ENCODE data around the gene DUSP10.

DUSP10 gene

DNA sequence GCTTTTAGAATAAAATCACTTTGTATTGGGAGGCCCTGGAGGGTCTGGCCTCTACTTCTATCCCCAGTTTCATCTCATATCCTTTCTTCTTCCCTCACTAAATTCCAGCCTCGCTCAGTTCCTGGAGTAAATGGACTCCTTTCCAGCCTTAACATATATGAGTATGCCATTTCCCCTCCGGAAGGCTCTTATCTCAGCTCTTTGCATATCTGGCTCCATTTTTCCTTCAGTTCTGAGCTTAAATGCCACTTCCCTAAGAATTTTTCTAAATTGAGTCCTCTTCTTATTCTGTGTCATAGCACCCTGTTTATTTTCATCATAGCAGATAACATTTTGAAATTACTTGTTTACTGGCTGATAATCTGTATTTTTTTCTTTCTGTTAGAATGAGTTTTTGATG, 20.2 kb upstream of the DUSP10 start:
- DNase-seq: no peak

DNA sequence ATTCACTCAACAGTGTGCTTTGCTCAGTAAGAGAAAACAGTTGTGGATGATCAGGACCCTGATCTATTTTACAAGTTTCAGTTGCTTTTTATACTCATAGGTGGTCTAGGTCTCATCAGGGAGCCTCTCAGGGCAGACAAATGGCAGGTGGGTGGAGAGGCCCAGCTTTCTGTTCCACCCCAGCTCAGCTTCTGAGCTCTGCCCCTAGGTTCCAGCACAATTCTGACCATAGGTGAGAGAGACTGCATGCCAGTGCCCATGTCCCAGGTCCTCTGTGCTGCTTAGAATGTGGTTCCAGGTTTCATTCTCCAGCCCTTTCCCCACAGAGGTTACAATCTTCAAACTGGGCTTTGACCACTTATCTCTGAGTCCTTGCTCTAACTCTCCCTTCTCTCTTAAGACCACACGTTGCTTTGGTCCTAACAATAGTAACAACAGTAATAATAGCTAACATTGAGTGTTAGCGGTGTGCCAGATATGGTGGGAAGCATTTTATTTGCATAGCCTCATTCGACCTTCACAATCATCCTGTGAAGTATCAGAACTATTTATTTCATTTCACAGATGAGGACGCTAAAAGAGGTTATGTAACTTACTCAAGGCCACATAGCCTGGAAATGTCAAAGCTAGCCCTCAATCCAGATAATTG, 19.6 kb upstream of the DUSP10 start:
- DNase-seq: no peak

DNA sequence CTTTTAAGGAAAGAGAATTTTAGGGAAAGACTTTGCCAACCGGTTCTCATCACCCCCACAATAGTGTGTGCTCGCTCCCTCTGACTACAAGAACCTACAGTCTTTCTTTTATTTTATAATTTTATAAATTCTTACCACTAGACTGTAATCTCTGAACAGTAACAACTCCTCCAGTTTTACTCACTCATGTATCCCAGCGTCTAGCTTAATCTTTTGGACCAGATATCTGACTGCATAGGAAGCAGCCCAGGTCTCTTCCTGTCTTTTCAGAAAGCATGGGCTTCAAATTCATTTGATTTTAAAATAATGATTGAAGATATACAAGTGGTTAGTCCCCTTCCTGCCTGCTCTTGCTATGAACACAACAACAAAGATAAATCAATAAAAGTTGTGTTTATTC, 19.0 kb upstream of the DUSP10 start:
- DNase-seq: no peak

DNA sequence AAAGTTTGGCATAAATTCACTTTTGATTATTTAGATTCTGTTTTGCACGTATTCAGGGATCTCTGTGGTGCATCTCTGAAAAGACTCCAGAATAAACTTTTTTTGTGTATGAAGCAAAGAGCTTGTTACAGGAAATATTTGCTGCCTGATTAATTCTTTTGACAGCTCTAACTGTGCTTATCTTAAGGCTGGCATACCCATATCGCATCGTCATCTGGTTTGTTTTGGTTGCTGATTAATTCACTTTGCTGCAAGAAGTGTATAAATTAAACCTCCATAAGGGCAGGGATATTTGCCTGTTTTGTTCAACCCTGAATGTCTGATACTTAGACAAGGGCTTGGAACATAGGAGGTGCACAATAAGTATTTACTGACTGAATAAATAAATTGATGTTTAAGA, 17.5 kb upstream of the DUSP10 start:
- no peak for DNase-seq

DNA sequence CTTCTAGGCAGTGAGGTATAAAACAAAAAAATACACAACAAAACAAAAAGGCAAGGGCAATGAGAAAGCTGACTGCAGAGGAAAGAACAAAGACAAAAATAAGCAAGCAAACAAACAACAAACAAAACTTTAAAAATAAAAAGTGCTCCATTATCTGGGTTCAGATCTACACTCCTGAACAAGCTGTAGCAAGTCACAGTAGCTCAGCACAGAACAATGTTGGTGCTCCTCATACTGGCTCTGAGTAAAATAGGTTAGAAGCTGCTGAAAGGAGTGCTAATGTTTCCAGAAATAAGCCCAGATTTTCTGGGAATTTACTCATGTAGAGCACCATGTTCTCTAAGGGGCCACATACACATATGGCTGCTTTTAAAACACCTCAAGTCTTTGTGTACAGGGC, 16.6 kb upstream of the DUSP10 start:
- DNase-seq: no peak

DNA sequence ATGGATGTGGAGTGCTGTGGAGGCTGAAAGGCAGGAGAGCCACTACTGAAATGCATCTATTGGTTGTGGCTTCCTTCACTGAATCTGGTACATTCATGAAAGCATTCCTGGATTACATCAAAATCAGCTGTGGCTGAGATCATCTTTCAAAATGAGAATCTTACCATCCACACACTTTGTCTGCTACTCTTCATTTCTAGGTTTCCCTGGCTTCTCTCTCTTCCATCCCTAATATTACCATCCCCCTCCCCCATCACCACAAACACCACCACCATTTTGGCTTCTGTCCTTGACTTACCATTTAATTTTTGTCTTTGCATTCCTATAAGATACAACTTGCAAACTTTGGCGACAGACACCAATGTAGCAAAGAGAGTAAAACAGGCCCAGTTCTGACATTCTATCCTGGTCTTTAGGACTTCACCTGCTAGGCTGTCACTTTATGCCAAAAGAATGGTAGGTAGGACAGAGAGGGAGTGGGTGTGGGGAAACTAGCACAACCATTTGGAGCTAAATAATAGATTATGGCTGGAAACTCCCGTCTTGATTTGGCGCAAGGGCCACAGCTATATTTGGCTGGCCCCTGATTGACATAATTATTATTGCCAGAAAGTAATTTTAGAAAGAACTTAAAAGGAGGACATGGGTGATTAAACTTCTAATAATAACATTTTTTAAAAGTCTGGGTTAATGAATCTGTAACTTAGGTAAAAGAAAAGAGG, 15.1 kb upstream of the DUSP10 start:
- no peak for DNase-seq

DNA sequence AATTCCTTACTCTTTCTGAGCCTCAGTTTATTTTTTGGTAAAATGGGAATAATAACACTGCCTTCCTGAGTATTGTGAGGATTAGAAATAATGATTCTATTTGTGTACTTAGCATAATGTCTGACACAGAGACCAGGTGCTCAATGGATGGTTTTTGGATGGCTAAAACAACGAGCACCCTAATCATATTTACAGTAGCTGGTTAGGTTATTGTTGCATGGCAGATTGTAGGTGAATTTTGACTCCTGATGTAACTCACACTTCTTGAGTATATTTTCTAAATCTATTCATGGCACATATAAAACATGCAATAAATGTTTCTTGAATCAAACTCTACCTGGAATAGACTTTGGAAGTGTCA, 11.9 kb upstream of the DUSP10 start:
- DNase-seq: no peak

DNA sequence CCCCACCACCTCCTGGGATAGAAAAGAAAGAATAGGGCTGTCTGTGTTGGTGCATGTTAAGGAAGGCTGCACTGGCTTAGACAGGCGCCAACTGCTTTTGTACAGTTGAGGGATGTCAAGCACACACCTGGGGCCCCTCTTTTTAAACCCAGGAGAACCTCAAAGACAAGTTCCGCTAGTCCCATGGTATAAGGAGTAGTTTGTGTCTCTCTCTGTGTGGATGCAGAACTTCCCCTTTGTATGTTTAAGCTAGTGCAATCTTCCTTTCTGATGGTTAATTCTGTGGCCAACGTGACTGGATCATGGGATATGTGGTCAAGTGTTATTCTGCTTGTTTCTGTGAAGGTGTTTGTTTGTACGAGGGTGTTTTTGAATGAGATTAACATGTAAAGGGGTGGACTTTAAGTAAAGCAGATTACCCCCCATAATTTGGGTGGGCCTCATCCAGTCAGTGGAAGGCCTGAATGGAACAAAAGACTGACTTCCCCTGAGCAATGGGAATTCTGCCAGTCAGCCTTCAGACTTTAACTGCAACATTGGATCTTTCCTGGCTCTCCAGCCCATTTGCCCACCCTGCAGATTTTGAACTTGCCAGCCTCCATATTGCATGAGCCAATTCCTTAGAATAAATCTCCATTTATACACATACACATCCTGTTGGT, 9.5 kb upstream of the DUSP10 start:
- DNase-seq: no peak

DNA sequence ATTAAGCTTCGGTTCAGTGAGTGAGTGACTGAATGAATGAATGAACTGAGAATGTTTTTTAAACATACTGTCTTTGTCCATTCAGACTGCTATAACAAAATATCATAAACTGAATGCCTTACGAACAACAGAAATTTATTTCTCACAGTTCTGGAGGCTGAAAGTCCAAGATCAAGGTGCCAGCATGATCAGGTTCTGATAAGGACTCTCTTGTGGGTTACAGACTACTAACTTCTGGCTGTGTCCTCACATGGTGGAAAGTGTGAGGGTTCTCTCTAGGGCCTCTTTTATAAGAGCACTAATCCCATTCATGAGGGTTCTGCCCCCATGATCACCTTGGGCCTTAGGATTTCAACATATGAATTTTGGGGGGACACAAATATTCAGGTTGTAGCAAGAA, 7.1 kb upstream of the DUSP10 start:
- no peak for DNase-seq

DNA sequence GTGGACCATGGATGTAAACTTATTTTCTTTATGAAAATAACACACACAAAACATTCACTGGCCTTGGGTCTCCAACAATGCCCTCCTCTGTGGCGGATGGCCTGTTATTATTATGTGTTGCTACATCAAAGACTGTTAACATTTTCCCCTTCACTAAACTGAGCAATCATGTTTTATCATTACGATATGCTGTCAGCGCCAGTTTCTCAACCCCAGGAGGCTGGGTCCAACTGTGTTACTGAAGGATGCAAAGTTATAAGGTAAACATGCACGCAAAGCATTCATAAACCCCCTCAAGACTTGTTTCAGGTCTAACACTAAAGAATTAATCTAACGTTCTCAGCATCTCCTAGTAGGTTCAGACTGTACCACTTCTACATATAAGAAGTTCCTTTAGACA, 6.0 kb upstream of the DUSP10 start:
- no peak for DNase-seq

DNA sequence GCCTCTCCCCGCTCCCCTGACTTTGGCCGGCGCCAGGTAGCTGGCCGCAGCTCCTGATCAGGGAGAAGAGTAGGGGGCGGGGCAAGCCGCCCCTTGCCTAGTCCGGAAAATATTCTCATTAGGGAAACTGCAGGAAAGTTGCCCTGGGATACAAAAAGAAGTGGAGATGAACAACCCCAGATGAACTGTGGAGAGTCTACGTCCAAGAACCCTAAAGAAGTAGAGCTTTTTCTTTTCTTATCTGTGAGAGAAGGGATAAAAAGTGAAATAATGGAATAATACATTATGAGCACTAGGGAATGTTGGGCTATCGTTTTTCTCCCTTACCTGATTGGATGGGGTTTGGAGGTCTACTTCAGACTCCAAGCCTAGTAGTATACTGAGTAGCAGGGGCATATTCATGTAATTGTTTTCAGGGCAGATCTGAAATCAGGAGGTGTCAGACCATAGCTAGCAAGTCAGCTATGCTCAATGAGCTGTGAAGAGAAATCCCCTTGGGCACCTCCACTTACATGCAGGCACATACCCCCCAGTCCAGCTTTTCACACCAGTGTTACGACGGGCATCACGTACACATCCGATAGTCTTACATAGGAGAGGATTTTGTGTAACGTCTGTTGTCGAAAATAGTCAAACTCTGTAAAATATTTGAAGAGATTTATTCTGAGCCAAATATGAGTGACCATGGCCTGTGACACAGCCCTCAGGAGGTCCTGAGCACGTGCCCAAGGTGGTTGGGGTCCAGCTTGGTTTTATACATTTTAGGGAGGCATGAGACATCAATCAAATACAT, 1.7 kb upstream of the DUSP10 start:
- no peak for DNase-seq

DNA sequence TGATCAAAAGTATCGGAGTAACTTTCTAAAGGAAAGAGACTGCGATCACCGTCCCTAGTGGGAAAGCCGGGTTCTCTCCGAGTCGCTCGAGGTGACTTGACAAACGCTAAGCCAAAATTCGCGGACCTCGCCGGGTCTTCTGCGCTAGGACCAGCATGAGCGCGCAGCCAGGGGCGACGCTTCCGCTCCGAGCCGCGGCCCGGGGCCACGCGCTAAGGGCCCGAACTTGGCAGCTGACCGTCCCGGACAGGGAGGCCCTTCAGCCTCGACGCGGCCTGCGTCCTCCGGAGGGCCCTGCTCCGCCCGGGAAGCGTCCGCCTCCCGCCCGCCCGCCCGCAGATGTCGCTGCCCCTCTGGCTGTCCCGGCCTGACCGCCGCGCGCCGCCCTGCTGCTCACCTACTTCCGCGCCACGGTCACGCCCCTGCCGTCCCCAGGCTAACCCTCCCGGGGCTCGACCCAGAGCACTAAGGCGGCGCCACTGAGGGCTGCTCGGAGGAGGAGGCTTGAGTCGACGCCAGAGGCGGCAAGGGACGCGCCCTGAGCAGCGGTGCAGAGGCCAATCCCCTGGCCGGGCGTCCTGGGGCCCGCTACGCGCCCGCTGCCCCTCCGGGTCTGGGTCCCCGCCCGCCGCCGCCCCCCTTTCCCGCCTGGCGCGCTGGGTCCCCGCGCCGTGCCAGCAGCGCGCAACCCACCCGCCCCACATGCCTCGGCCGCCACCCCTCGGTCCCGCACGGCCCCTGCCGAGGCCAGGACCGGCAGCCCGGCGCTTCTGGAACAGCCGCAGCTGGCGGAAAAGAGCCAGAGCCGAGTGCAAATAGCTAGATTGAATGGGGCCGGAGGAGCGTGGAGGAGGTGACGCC, 896 bp upstream of the DUSP10 start:
- DNase-seq: peak; percentile 62

DNA sequence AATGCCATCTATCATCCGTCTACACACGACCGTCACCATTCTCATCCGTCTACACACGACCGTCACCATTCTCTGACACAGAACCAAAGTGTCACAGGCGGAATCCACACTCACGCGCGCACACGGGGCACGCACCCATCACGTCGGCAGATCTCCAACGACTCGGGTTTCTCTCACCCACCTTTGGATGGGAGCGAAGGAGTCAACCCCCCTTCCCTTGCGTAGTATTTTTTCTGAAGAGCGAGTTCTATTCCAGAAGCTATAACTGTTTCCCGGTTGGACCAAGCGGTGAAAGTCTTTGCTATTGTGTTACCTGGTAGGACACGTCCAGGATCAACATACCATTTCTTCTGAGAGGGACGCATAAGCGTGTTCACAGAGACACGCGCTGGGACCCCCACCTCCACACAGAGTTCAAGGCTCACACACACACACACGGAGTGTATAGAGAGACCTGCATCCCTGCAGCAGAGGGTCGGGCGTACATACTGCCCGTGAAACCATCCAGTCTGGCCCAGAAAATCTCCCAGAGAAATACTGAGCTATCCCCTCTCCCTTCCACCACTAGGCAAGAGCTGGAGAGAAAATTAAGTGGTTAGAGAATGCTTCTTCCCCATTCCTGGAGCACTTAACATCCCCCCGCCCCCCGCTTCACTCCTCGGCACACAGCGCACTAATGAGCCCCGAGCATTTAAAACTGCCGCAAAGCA, 741 bp downstream of the DUSP10 start:
- DNase-seq: no peak

DNA sequence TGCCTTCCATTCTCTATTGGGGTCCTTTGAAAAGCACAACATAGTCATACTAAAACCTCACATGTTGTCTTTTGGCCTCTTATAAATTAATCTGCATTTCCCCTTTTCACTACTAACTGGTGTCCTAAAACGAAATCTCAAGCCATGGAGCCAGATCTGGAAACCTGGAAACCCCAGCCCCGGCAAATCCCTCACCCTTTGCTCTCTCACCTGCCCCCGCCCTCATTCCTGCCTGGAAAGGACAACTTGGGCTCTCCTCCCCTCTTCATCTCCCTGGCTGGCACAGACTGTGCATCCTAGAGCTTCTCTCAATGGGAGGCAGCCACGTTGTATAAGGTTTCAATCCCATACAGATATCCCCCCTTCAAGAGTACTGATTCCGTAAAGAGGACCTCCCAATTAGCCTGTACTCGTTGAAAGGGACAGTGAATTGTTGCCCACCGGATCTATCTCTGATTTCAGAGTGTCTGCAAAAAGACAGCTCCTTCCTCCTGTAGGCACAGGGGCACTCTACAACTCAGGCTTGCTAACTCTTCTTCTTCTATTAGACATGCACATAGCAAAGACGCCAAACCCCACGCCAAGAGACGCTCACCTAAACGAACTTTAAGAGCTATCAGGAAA, 1.4 kb downstream of the DUSP10 start:
- no peak for DNase-seq

DNA sequence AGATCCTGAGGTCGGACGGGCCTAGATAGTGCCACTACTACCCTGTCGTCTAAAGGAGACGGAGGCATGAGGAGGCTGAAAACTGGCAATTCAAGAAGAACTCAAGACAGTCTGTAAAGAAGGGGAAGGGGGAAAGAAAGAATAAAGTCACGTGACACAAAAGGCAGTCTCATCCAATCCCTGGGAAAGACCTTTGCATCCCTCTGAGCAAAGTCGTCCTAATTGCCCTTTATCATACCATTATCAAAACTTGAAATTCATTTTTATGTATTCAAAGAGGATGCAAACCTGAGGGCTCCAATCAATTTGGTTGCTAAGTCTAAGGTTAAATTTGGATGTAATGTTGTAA, 2.2 kb downstream of the DUSP10 start:
- no peak for DNase-seq

DNA sequence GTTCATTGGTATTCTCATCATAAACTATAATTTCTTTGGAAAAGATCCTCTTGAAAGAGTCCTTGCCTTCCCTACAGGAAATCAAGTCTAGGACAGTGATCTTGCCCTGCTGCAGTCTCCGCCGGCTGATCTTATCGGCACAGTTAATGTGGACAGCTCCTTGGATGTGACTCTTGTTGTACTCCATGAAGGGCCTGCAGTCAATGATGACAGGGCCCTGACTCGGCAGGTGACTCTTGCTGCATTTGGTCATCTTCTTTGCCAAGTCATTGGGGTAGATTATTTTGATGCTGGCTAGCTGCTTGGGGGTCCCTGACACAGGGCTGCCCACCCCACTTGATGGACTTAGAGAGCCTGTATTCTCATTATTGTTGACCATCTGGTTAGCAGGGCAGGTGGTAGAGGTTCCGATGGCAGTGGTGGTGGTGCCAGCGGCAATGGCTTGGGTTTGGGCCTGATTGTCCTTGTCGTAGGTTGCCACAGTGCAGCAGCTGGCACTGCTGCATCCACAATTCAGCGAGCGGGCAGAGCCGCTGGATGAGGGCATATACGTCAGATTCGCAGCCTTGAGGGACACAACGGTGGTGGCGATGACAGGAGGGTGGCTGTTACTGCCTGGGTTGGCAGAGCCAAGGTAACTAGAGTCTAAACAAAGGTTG, 2.7 kb downstream of the DUSP10 start:
- DNase-seq: no peak

DNA sequence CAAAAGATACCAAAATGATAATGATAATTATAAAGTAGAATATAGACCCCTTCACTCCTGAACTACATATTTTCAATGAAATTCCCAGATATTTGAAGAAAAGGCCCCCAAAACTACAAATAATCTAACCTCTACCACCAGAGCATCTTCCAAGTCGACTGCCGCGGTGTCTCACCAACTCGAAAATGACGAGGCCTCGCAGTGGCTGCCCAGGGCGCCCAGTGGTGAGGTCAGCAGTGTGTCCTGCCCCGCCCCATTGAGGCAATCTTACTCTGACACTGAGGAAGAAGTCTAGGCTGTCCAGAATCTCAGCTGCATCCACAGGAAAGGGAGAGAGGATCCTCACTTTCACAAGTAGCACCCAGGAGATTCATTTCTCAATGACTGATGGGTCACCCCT, 5.2 kb downstream of the DUSP10 start:
- DNase-seq: no peak

DNA sequence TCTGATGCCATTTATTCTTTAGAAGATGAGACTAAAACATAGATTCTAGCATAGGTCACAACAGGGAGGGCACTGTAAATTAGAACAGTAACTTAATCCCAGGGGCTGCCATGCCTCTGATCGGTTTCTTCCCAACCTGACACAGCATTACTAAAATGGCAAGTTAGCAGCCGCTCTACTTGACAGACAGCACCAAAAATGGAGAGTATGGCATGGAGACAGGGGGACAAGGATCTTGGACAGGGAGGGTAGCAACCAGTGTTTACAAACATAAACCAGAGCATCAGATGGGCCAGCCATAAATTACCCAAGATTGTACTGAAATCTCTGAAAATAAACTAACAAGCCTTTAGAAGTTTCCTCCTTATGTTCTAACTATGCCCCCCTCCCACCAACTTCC, 5.9 kb downstream of the DUSP10 start:
- DNase-seq: no peak

DNA sequence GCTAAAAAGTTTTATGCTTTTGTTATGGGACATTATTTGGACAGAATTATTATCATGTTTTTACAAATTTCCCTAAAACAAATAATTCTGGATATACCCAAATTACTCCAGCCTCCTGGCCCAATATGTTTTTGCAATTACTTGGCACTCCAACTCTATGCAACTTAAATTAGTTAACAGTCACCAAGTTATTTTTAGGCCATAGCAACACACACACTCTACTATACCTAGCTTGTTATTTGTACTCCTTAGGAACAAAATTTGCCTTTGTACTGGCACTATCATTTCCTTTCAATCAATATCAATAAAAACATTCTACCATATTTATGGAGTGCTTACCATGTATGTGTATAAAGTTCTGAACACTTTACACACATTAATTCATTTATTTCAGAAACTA, 7.7 kb downstream of the DUSP10 start:
- no peak for DNase-seq

DNA sequence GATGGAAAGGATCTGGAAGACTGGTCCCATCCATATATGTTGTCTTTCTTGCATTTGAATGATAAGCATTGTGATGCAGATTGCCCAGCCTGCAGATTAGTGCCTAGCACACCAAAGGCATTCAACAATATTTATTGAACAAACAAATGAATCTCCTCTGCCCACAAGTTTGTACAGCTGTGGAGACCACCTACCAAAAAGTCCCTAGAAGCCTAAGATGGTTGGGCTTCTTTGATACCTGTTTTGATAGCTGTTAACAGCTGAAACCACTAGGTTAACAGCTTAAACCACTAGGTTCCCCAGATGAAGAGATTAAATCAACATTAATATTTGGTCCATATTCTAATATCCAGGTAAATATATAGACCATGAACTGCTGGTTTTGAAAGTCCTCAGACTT, 9.8 kb downstream of the DUSP10 start:
- DNase-seq: no peak

DNA sequence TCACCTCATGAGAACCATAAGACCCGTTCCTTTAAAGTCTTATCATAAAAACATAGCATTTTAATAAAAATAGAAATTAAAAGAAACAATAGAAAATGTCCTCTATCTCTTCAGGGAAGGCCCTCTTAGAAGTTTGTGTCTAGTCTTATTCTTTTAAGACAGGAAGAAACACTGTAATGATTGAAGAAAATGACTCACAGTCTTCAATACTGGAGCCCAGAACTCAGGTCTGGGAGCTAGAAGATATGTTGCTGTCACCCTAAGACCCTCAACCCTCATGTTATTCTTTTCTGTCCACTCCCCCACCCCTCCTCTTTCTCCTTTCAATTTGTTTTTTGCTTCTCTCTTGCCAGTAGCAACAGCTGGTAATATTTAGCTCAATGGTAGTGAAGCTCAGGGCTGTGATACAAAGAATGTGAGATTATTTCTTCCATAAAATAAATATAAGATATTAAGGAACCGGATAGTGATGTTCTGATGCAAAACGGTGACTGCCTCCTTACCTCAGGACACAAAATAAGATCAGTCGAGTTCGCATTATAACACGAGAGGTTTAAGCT, 12.0 kb downstream of the DUSP10 start:
- no peak for DNase-seq

Measured in NCI-H1436 (cell line).